HG03558 (cell line): ENCODE data around the gene CTNNBL1.
"Not testable (repeated sequence)": the region's sequence is repeated elsewhere in the genome, so short reads cannot be mapped to it uniquely, and the experiment has no call there.

Experiments used
- ATAC-seq: cut with Tn5 transposase; IDR thresholded peaks from one replicate; pipeline ENCODE4 v1.9.1; 2021; ENCODE audit warnings: moderate number of reproducible peaks; ENCODE audit not compliant: unreplicated experiment; ENCODE audit errors: extremely low read depth

Gene CTNNBL1

GRCh38 chr20:37704955-37705354 lies 11.1 kb downstream of the CTNNBL1 start:
- ATAC-seq, result no peak

- no peak for ATAC-seq
These were observed 12.5 kb downstream of the CTNNBL1 start for GRCh38 chr20:37706298-37706697.

- no peak for ATAC-seq
These were observed 17.2 kb downstream of the CTNNBL1 start for GRCh38 chr20:37711001-37711400.

GRCh38 chr20:37711994-37712964 lies 18.4 kb downstream of the CTNNBL1 start:
- ATAC-seq, result no peak

GRCh38 chr20:37713396-37713795 lies 19.6 kb downstream of the CTNNBL1 start:
- ATAC-seq, result no peak

GRCh38 chr20:37714978-37715672 lies 21.3 kb downstream of the CTNNBL1 start:
- ATAC-seq, result no peak

GRCh38 chr20:37721751-37722150 lies 27.9 kb downstream of the CTNNBL1 start:
- ATAC-seq, result no peak

- ATAC-seq, result not testable (repeated sequence)
These were observed 28.5 kb downstream of the CTNNBL1 start for GRCh38 chr20:37722312-37722711.

- ATAC-seq, result no peak
These were observed 29.8 kb downstream of the CTNNBL1 start for GRCh38 chr20:37723668-37724067.

- ATAC-seq, result no peak
These were observed 31.3 kb downstream of the CTNNBL1 start for GRCh38 chr20:37725165-37725564.

- ATAC-seq, result no peak
These were observed 32.0 kb downstream of the CTNNBL1 start for GRCh38 chr20:37725855-37726254.

- no peak for ATAC-seq
These were observed 32.5 kb downstream of the CTNNBL1 start for GRCh38 chr20:37726321-37726720.

- no peak for ATAC-seq
These were observed 33.4 kb downstream of the CTNNBL1 start for GRCh38 chr20:37726971-37727956.

GRCh38 chr20:37727957-37728634 lies 34.3 kb downstream of the CTNNBL1 start:
- no peak for ATAC-seq

GRCh38 chr20:37728635-37728983 lies 34.8 kb downstream of the CTNNBL1 start:
- no peak for ATAC-seq

GRCh38 chr20:37729452-37729851 lies 35.6 kb downstream of the CTNNBL1 start:
- no peak for ATAC-seq

GRCh38 chr20:37729909-37730308 lies 36.1 kb downstream of the CTNNBL1 start:
- ATAC-seq, result no peak

- ATAC-seq, result no peak
These were observed 39.6 kb downstream of the CTNNBL1 start for GRCh38 chr20:37733416-37733815.

- no peak for ATAC-seq
These were observed 40.6 kb downstream of the CTNNBL1 start for GRCh38 chr20:37734228-37734985.
